ENCODE data around the gene ABHD12B.

ABHD12B gene

DNA sequence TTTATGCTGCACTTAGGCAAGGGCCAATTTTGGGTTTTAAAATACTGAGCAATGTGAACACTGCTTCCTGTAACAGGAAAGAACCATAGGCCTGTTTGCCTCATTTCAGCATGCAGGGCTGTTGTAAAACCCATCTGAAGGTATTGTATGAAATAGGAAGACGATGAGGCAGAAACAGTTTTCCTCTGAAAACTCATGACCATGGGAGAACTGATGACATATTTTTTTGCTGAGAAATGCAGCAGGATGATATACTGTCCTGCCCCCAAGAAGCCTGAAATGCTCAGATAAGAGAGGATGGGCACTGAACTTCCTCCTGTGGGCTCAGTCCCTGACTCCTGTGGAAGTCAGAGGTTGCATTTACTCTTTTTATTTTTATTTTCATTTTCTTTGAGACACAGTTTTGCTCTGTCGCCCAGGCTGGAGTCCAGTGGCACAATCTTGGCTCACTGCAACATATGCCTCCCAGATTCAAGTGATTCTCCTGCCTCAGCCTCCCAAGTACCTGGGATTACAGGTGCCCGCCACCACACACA lies 55.1 kb downstream of the ABHD12B start:
- TF ChIP-seq CTCF (IDR thresholded peaks at IDR 0.05; ENCODE audit: low read depth, low read length, missing control alignments) = no peak
- H3K4me3 ChIP-seq (replicated peaks; ENCODE audit: low read depth, low read length) = no peak overlapping the region
- no peak for DNase-seq (ENCODE audit: extremely low read depth, low read depth)

DNA sequence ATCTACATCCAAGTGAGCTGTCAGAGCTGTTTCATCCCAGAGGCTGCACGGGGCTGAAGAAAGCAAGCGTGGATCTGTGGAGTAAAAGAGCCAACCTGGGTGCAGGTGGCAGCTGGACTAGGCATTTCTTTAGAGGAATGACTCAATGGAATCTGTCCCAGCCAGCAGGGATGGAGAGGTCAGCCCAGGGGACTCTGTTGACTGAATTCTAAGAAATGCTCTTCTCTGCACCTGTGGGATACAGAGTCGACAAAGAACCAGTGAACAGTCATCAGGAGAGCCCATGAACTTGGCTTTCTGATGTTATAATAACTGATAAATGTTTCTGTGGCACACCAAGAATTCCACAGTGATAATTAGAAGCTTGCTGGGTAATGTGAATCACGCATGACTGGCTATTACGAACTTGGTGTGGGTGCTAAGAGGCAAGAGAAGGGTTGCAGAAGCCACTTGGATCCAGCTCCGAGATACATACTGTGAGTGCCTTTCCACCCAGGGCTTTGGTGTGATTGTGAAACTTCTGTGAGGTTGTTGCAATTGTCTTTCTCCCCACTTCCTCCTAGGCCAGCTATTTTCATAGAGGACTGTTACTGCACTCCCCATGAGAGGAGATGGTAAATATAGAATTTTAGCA lies 56.3 kb downstream of the ABHD12B start:
- no peak for TF ChIP-seq CTCF (IDR thresholded peaks at IDR 0.05; ENCODE audit: low read depth, low read length, missing control alignments)
- DNase-seq (ENCODE audit: extremely low read depth, low read depth) = no peak

DNA sequence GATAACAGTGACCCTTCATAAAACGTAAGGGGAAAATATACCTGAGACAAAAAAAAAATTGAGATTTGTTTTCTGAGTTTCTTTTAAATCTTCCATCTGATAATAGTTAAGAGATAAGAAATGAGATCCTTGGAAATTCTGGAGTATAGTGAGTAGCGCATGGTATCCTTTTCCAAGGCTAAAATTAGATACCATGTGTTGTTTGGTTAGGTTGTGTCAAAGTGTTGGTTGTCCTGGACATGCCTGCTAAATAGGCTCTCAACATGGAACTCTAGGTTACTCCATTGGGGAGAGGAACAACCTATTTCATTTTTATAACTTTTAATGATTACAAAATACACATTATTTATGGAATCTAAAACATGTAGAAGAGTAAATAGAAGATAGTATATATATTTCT lies 57.7 kb downstream of the ABHD12B start:
- TF ChIP-seq CTCF (IDR thresholded peaks at IDR 0.05; ENCODE audit: low read depth, low read length, missing control alignments) = no peak
- no peak for DNase-seq (ENCODE audit: extremely low read depth, low read depth)
- no peak overlapping the region for H3K4me3 ChIP-seq (replicated peaks; ENCODE audit: low read depth, low read length)

More for the DNA sequence above, 56.3 kb downstream of the ABHD12B start:
- H3K4me3 ChIP-seq (replicated peaks; ENCODE audit: low read depth, low read length) = no peak overlapping the region

DNA sequence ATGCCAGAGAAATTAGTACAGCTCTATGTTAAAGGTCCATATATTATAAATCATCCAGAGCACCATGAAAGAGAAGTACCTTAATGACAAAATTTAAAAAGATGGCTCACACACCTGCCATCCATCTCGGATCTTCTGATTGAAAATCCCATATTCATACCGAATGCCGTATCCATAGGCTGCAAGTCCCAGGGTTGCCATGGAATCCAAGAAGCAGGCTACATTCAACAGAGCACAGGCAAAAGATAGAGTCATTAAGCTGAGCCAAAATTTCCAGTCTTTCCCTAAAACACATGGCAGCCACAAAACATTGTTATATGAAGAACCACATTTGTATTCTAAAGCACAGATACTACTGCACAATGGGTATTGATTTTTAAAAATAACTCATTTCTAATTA lies 59.7 kb downstream of the ABHD12B start:
- TF ChIP-seq CTCF (IDR thresholded peaks at IDR 0.05; ENCODE audit: low read depth, low read length, missing control alignments) = no peak

DNA sequence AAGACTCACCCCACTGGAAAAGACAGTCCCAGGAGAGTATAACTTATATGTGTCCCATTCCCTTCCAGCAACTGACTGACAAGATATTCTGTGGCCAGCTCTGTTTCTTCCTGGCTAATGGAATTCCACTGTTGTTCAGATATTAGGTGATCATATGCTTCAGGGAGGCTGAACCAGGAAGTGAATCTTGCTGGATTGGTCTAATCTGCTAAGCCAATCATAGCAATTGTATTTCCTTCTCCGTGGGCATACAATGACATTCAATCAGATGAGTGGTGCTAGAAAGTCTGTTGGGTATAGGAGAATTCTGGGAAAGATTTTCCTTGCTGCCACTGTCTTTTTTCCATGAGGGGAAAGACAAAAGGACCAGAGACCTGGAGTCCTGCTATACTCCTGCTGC lies 60.3 kb downstream of the ABHD12B start:
- no peak for TF ChIP-seq CTCF (IDR thresholded peaks at IDR 0.05; ENCODE audit: low read depth, low read length, missing control alignments)
- no peak for DNase-seq (ENCODE audit: extremely low read depth, low read depth)
- H3K4me3 ChIP-seq (replicated peaks; ENCODE audit: low read depth, low read length) = no peak overlapping the region

More for the DNA sequence above, 59.7 kb downstream of the ABHD12B start:
- H3K4me3 ChIP-seq (replicated peaks; ENCODE audit: low read depth, low read length) = no peak overlapping the region
- no peak for DNase-seq (ENCODE audit: extremely low read depth, low read depth)

DNA sequence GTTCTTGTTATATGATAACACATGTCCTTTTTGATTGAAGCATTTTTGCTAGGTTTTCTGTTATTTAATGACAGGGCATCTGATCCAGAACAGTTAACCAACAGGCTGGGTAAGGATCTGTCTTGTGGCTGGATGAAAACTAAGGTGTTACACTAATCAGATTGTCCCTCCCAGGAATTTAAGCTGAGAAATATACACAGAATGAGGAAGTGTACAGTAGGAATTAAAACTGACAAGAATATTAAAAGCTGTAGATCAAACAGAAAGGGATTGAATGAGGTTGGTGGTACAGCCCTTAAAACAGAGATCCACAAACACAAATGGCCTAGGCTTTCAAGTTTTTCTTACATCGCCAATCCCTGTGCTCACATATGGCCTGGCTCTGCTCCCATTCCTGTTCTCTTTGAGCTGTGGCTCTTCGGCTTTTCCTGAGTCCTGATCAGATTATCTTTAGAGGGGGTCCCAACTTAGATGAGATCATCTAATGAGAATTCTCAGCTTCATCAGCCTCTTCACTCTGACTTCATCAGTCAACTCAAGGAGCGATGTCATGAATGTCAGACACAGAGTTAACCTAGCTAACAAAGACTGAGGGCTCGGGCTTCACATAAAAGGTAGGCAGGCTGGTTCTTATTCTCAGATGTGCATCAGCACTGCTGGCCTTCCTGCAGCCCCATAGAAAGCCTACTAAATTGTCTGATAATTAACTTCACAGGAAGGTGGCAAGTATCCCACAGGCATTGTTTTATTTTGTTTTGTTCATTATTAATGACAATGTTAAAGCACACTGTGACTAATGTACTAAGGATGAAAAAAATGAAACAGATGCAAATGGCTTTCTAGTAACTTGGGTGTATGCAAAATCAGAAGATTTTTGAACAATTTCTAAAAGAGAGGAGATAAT lies 61.0 kb downstream of the ABHD12B start:
- no peak for TF ChIP-seq CTCF (IDR thresholded peaks at IDR 0.05; ENCODE audit: low read depth, low read length, missing control alignments)
- no peak for DNase-seq (ENCODE audit: extremely low read depth, low read depth)
- H3K4me3 ChIP-seq (replicated peaks; ENCODE audit: low read depth, low read length) = no peak overlapping the region

Measured in HFF-Myc (cell line).